Activated CD4-positive, alpha-beta T cell treated with anti-CD3 and anti-CD28 coated beads, Interleukin-2, amount 50 U/mL, for 24 hours (primary cell): Measurements from ENCODE around the gene EFHD2.
A peak's percentile ranks its signal among the peaks of the same experiment; 100 is the strongest.
"Not testable (repeated sequence)": the region's sequence is repeated elsewhere in the genome, so short reads cannot be mapped to it uniquely, and the experiment has no call there.

ENCODE experiments used
- DNase-seq, 2 donors: peaks; one replicate each; pipeline ENCODE4 v3.0.0-alpha.2; 2020; ENCODE audit warnings: low read depth in 1 of 2, low spot score in 1 of 2

The EFHD2 gene, protein sequence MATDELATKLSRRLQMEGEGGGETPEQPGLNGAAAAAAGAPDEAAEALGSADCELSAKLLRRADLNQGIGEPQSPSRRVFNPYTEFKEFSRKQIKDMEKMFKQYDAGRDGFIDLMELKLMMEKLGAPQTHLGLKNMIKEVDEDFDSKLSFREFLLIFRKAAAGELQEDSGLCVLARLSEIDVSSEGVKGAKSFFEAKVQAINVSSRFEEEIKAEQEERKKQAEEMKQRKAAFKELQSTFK

DNA sequence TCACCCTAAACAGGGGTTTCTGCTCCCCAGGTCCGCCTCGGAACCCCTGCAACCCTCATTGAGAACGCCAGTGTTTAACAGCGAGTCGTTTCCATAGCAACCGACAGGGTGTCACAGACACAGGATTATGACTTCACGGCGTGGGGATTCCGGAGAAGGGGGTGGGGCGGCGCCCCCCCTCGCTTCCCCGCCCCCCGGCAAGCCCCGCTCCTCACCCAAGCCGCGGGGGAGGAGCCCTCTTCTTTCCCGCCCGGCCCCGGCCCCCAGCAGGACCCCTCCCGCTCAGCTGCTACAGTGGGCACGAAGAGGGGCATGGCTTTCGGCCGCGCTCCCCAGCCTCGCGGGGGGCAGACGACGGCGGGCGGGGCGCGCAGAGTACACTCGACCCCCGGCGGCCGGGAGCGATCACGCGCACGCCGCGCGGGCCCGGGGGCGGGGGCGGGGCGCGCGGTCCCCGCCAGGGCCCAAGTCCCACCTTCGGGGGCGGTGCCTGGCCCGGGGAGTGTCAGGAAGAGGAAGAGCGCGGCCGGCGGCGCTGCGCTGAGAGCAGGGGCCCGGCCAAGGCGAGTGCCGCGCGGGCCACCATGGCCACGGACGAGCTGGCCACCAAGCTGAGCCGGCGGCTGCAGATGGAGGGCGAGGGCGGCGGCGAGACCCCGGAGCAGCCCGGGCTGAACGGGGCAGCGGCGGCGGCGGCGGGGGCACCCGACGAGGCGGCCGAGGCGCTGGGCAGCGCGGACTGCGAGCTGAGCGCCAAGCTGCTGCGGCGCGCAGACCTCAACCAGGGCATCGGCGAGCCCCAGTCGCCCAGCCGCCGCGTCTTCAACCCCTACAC lies at the start of gene EFHD2:
Gene EFHD2 (plus strand): TSS at position 501 of the 835 bp plus-strand sequence. CDS start 84 bp downstream, at position 585.
- peak; percentile 69 to 76 for DNase-seq

DNA sequence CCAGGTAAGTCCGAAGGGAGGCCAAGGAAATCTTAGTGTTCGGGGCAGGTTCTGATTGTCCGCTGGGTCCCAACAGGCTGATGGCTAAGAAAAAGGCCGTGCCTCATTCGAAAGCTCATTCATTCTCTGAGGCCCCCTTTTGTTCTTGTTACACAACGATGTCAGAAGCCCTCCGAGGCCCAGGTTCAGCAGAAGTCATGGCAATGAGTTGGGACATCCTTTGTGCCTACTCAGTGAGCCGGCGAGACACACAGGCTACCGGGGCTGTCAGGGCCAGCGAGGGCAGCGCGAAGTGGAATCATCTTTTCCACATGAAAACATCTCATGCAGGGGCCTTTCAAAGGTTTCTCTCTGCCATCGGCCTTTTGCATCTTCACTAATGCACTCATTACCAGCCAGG lies 49.0 kb upstream of the EFHD2 start:
- DNase-seq = no peak

DNA sequence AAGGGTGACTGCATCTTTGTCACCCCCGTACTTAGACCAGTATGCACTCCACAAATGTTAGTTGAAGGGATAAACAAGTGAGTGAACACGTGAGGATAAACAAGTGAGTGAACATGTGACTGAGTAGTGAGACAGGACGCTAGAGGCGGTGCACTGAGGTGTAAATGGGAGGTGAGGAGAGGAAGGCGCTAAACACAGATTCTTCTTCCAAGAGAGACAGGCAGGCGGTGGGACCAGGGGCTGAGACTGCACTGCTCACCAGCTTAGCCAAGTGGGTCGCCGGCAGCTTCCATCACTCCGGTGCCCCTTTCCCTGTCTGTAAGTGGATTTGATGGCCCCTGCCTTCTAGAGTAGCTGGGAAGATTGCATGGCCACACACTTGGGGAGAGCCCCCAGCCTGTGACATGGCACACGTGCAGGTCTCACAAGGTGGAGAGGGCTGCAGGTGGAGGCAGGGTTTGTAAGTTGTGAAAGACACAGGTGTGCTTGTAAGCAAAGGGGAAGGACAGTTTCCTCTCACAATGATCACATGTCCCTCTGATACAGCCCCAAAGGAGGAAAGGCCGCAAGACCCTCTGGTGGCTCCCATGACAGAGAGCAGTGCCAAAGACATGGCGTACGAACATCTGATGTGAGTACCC lies 47.5 kb upstream of the EFHD2 start:
- DNase-seq = no peak

DNA sequence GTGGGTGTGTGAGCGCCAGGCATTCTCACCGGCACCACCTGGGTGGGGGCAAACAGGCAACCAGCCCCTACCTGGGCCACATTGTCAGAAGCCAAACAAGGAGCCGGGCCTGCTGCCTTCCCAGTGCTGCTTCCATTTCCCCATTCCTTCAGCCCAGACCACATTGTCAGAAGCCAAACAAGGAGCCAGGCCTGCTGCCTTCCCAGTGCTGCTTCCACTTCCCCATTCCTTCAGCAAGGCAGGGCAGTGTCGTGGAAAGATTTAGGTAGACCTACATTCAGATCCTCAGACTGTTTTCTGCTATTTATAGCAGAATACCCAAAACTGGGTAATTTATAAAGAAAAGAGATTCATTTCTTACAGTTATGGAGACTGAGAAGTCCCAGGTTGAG lies 47.0 kb upstream of the EFHD2 start:
- DNase-seq = no peak

DNA sequence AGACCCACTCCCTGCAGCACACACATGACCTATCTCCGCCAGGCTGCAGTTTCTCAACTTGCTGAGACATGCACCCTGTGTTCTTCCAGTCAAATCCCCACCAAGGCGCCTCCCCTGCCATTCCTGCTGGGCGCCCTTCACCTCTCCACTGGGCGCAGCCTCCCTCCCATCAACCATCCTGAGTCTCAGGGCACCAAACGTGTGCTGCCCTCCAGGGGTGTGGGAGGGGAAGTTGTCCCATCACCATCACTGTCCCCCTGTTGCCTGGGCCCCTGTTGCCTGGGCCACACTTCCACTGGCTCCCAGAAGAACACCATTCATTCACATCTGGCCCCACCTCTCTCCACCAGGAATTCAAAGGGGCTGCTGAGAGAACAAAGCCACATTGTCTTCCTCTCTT lies 44.9 kb upstream of the EFHD2 start:
- no peak for DNase-seq

DNA sequence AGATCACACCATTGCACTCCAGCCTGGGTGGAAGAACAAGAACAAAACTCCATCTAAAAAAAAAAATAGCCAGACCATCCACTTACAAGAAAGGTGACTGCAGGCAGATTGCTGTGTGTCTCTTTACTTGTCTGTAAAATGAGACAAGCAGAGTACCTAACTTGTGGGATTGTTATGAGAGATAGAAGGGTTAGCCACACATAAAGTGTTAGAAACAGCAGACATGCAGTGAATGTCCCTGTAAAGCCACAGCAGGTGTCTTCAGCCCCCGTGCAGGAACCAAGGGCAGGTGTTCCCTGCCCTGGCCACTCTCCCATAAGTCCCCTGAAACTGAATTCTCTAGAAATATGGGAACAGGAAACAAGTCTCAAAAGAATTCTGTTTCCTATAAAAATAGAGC lies 40.8 kb upstream of the EFHD2 start:
- DNase-seq = no peak

DNA sequence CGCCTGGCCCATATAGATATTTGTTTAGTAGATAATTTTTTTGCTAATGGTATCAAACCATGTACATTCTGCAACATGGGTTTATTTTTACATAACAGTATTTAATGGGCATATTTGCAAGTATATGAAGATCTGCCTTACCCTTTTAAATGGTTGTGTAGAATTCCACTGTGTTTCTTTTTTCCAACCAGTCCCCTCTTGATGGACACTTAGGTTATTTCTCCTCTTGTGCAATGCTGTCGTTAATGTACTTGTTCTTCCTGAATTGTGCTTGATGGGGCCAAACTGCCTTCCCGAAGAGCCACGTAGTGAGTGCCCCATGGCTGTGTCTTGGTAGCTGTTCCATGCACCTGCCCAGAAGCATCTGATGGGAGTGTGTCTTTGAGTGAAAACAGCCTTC lies 39.4 kb upstream of the EFHD2 start:
- no peak for DNase-seq

DNA sequence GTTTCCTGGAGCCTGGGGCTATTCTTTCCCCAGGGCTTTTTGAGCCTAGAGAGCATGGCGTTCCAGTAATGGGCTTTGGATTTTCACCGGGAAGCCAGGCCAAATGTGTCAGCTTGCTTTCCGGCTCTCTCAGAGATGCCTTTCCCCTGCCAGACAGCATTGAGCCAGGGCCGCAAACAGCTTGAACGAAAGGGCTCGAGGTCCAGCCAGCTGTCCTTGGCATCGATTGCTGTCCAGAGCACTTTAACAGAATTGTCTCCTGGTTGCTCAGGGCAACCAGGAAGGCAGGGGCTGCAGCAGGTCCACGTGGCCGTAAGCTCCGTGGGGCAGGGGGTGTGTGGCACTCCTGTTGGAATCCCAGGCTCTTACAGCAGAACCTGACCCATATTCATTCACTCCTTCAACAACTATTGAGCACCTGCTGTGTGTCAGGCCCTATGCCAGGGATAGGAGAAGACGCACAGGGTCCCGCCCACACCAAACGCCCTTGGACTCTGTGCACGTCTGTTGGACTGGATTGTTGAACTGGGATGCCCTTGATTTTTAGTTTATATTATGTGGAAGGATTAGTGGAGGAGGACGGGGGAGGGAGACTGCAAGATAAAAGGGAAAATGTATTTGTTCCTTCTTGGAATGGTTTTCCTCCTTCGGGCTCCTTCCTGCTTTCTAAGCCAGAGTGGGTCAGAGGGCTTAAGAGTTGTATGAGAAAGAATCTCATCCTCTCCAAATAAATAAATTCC lies 38.7 kb upstream of the EFHD2 start:
- DNase-seq = no peak

DNA sequence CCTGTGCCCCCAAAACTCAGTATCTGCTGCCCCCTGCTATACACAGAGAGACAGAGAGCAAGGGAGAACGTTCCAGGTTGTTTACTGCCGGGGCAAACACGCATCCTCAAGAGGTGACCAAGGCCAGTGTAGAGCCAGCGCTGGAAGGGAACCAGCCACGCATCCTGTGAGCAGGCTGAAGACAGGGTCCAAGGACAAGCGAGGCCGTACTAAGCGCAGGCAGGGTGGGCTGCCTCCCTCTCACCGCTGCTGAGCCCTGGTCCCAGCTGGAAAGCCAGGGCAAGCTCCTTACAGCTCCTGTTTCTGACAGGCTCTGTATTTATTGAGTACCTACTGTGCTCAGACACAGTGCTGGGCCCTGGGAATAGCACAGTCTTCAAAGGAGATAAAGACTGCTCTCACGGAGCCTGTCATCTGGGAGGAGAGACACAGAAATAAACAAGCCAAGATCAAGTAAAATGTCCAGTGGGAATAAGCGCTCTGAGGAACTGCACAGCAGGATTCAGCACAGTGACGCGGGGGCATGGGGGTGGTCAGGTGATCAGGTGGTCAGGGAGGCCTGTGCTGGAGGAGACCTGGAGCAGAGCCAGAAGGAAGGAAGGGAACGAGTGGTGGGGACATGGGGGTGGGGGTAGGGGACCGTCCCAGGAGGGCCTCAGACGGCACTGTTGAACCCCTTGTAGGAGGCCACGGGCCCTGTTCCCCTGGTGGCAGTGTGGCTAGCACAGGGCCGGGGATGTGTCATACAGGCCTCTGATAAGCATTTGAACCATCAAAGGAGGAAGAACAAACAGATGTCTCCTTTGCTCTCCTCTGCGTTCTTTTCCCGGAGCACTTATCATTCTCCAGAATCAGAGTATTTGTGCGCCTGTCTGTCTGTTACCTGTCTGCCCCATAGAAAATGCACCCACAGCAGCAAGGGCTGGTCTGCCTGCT lies 37.8 kb upstream of the EFHD2 start:
- no peak for DNase-seq

DNA sequence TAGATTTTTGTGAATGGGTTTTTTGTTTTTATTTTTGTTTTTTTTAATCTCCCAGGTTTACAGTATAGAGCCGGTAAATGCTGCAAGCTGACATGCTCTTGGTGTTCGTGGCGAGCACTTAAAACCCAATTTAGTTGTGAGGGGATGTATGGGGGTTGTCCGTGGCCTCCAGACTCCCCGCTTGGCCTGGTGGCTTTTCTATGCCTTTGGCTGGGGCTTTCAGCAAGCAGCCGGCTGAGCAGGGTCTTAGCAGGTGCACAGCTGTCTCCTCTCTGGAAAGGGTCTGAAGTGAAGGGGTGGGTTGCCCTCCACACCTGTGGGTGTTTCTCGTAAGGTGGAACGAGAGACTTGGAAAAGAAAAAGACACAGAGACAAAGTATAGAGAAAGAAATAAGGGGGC lies 31.0 kb upstream of the EFHD2 start:
- no peak for DNase-seq

DNA sequence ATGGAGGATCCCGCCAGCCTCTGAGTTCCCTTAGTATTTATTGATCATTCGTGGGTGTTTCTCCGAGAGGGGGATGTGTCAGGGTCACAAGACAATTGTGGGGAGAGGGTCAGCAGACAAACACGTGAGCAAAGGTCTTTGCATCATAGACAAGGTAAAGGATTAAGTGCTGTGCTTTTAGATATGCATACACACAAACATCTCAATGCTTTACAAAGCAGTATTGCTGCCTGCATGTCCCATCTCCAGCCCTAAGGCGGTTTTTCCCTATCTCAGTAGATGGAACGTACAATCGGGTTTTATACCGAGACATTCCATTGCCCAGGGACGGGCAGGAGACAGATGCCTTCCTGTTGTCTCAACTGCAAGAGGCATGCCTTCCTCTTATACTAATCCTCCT lies 30.5 kb upstream of the EFHD2 start:
- DNase-seq = not testable (repeated sequence)

DNA sequence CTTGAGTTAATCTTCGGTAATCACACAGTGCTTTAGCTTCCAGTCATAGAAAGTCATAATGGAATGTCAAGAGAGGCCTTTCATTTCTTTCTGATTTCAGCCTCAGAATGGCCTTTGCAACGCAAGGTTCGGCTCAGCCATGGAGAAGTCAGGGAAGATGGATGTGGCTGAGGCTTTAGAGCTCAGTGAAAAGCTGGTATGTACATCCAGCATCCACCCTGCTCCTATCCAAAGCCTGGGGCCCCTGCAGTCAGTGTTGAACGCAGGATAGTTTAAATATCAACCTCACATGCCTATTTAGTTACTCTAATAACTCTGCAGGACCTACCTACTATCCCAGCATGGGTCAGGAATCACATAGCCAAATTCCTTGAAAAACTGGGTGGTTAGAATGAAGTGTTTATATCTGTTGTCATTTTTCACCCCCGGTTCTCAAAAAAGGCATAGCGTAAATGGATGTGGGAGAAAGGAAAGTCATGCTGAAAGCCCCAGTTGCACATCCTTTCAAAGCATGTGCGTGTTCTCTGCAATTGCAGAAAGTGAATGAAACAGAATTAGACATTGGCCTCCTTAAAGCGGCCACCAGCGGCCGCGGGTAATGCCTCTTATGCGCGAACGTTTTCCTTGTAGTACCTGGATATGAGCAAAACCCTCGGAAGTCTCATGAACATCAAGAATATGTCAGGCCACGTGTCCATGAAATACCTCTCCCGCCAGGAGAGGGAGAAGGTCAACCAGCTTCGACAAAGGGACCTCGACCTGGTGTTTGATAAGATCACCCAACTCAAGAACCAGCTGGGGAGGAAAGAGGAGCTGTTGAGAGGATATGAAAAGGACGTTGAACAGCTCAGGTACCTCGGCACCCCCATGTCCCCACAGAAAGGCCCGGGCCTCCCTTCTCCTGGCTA lies 28.8 kb upstream of the EFHD2 start:
- DNase-seq = no peak

DNA sequence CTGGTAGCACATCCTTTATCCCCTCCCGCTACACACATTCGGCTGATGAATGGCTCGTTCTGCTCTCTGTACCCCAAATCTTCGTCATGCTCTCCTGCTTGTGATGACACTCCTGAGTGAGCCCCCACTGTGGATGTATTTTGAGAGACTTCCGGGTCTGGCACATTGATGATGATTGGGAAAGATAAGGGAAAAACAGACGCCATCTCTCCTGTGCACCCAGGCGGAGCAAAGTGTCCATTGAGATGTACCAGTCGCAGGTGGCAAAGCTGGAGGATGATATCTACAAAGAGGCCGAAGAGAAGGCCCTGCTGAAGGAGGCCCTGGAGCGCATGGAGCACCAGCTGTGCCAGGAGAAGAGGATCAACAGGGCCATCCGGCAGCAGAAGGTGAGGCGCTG lies 27.9 kb upstream of the EFHD2 start:
- no peak for DNase-seq

DNA sequence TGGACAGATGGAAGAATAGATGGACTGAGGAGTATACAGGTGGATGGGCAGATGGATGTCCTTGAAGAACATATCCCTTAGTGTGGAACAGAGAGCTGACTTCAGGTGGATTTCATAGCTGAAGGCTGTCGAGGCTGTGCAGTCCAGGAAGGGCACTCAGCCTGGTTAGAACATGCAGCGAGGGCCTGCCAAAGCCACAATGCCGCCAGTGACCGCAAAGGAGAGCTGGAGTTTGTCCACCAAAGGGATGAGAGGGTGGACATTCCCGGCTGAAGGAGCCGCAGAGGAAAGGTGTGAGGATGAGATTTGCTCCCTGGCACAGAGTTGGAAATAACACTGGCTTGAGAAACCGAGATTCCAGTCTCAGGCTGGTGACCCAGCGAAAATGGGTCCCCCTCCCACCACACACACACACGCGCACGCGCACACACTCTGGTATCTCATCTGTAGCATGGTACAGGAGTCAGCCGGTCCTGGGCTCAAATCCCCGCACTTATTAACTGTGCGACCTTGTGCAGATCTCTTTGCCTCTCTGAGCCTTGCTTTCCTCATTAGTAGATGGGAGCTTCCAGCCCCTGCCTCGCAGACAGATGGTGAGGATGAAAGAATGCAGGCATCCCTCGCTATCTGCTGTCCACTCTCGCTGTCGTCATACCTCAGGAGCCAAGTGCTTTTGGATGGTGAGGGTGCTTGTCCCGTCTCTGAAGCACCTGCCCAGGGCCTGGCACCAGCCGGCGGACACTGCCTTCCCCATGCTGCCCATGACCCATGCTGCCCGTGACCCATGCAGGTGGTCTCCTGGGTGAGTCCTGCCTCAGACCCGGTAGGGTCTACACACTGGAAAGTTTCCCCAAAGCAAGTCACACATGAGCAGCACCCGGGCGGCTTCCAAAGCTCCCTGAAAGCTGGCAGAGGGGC lies 26.8 kb upstream of the EFHD2 start:
- no peak for DNase-seq

DNA sequence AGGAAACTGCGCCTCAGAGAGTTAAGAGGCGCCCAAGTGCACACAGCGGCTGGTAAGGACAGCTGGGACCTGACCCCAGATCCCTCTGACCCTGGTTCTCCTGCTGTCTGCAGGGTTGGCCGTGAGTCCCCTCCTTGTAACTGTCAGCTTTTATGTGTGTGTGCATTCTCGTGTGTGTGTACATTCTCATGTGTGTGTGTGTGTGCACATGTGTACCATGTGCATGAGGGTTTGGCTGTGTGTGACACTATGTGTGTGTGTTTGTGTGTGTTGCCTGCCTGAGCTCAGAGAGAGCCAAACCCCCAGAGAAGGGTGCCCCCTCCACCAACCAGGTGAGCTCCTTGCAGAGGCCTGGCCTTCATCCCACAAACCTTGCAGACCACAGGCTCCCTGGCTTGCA lies 25.9 kb upstream of the EFHD2 start:
- DNase-seq = no peak

DNA sequence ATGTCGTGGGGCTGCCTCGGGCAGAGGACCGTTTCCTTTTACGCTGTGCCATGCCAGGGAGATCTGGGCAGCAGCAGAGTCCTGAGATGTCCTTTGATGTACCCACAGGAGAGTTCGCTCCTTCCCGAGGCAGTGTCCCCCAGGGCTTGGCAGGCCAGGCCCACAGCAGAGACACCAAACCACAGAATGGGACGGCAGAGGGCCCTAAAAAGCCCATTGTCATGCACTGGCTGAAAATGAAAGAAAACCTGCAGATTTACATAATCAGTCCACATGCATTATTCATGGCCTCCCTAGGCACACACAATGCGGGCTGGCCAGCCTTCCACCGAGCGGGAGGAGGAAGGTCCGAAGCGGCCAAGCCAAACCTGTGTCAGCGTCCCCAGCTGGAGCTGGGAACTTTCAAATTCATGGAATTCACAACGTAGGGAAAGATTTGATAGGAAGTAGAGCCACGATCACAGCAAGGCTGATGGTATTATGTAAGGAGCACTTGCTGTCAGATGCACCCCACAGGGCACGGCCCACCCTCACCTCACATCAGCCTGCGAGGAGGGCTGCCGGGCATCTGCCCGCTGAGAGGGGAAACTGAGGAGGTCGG lies 25.3 kb upstream of the EFHD2 start:
- no peak for DNase-seq

DNA sequence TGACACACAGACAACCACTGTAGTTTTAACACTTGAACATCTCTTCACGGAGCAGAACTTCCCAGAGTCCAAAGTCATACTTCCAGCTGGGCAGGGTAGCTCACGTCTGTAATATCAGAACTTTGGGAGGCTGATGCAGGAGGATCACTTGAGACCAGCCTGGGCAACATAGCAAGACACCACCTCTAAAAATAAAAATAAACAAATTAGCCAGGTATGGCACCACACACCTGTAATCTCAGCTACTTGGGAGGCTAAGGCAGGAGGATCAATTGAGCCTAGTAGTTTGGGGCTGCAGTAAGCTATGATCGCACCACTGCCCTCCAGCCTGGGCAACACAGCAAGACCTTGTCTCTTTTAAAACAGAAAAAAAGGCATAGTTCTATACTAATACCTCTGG lies 24.3 kb upstream of the EFHD2 start:
- DNase-seq = no peak

DNA sequence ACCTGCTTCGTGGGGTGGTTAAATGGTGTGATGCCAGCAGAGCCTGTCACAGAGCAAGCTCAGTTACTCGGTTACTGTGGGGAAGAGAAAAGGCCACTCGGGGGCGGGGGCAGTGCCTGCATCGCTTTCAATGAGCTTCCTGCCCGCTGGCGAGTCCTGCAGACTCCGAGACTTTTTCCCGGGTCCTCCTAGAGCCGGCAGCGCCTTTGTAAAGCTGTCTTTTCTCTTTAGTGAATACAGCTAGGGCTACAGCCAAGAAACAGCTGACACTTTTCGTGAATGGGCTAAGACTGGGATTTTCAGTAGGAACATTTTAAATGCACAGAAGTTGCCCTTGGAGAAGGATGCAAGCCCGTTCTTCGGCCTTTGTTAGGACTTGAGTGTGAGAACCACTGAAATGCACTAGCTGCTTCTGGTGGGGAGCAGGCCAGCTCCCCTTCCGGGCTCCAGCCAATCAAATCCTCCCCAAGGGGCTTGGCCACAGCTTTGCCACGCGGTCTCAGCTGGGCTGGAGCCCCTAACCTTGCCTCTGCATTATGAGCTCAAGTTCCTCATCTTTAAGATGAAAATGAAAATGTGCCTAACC lies 23.4 kb upstream of the EFHD2 start:
- DNase-seq = no peak
